Cortex of kidney (tissue), 1 donor: ENCODE data around the gene TMEM106C.

Source experiments
- DNase-seq: peaks from one replicate; lab custom pipeline; 2025; lab: John Stamatoyannopoulos, UW

The TMEM106C gene

GRCh38 chr12:47979686-47980085 lies 16.3 kb downstream of the TMEM106C start:
- no peak for DNase-seq

GRCh38 chr12:47980197-47980596 lies 16.8 kb downstream of the TMEM106C start:
- DNase-seq = no peak

GRCh38 chr12:47980779-47981495 lies 17.5 kb downstream of the TMEM106C start:
- no peak for DNase-seq

GRCh38 chr12:47981496-47982260 lies 18.3 kb downstream of the TMEM106C start:
- DNase-seq = no peak

DNA sequence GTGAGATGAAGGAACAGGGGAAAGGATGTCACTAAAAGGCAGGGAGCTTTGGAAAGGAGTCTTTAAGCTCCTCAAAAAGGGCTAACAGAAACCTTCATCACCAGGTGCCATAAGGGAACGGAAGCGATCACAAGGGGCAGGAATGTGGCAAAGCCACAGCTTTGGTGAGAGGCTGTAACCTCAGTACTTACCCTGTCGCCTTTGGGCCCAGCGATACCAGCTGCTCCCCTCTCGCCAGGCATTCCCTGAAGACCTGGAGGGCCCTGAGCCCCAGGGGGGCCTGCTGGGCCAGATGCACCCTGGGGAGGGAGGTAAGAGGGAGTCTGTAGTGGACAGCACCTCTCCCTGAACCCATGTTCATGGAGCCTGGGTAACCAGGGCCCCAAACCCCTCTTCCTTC lies 18.9 kb downstream of the TMEM106C start:
- no peak for DNase-seq

GRCh38 chr12:47982770-47983169 lies 19.4 kb downstream of the TMEM106C start:
- DNase-seq = no peak

DNA sequence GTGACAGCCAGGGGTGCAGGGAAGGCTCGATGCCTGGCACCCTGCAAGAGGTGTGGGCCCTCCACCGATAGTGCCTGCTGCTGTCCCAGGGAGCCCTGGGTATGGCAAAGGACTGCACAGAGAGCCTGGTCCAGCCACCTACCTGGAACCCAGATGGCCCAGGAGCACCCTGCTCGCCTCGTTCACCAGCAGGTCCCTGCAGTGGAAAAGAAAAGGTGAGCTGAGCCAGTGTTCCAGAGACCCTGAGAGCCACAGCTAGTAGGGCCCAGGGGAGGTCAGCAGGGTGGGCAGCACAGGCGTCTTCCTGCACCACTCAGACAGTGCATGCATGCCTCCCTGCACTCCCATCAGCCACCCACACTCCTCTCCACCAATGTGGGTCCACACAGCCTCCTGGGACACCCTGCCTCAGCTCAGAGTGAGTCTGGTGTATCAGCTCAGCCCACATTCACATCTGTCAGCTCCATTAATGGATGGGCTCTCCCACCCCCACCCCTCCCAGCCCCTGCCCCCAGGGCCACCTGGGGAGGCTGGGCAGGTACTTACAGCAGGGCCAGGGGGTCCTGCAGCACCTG lies 20.2 kb downstream of the TMEM106C start:
- DNase-seq = no peak

DNA sequence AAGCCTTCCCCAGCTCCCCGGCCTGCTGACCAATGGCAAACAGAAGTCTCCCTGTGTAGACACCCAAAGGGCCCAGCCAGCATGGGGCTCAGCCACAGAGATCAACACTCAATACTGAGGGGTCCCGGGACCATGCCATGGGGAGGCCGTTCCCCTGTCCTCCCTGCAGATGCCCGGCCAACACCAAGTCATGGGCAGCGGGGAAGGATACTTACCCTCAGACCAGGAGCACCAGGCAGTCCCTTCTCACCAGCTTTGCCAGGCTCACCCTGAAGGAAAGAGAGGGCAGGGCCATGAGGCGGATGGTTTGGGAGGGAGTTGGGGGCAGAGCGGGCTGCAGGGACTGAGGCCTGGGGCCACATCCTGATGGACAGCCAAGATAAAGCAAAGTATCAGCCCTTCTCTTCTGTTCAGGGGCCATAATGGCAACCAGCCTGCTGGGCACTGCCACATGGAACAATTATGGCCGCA lies 21.0 kb downstream of the TMEM106C start:
- DNase-seq = no peak

GRCh38 chr12:47985596-47986290 lies 22.3 kb downstream of the TMEM106C start:
- DNase-seq = no peak

DNA sequence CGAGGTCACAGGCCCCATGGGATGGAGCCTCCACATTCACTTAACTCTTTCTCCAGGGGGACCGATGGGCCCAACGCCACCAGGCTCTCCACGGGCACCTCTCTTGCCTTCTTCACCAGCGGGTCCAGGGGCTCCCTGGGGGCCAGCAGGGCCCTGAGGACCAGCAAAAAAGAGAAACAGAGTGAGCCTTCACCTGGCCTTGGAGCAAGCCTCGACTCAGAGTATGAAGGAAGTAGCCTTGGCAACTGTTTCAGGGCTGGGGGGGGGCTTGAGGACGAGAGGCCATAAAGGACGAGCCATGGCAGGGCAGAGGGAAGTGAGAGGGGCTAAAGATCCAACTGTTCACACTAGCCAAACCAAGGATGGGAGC lies 22.9 kb downstream of the TMEM106C start:
- DNase-seq = no peak

DNA sequence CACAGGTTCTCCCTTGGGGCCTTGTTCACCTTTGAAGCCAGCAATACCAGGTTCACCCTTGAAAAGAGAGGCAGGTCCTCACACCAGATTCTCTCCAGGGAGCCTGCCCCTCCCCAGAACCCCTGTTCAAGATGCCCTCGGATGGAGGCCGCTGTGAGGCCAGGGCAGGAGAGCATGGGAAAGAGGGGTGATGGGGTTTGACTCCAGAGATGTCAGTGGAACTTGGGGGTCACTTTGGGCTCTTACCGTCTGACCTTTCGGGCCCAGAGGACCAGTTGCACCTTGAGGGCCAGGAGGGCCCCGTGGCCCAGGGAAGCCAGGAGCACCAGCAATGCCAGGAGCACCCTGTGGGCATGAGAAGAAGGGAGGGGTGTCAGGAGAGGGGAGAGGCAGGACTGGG lies 23.4 kb downstream of the TMEM106C start:
- no peak for DNase-seq

GRCh38 chr12:47987411-47988072 lies 24.1 kb downstream of the TMEM106C start:
- DNase-seq = no peak

GRCh38 chr12:47988073-47989022 lies 25.0 kb downstream of the TMEM106C start:
- no peak for DNase-seq

DNA sequence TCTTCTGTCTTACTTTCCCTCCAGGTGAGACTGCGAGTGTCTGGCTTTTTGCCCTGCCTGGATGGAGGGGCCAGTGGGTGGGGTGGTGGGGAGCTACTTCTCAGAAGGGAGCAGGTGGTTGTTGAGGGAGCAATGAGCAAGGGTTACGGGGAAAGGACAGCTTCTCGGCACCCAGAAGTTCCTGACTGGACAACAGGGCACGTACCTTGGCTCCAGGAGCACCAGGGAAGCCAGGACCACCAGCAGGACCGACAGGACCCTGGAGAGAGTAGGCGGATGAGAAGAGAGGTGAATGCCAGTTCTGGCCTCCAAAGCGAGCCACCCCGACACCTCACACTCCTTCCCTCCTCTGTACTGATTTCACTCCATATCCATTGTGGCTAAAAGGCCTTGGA lies 25.6 kb downstream of the TMEM106C start:
- no peak for DNase-seq

GRCh38 chr12:47989666-47990065 lies 26.3 kb downstream of the TMEM106C start:
- DNase-seq = no peak

GRCh38 chr12:47990351-47991105 lies 27.1 kb downstream of the TMEM106C start:
- DNase-seq = no peak

DNA sequence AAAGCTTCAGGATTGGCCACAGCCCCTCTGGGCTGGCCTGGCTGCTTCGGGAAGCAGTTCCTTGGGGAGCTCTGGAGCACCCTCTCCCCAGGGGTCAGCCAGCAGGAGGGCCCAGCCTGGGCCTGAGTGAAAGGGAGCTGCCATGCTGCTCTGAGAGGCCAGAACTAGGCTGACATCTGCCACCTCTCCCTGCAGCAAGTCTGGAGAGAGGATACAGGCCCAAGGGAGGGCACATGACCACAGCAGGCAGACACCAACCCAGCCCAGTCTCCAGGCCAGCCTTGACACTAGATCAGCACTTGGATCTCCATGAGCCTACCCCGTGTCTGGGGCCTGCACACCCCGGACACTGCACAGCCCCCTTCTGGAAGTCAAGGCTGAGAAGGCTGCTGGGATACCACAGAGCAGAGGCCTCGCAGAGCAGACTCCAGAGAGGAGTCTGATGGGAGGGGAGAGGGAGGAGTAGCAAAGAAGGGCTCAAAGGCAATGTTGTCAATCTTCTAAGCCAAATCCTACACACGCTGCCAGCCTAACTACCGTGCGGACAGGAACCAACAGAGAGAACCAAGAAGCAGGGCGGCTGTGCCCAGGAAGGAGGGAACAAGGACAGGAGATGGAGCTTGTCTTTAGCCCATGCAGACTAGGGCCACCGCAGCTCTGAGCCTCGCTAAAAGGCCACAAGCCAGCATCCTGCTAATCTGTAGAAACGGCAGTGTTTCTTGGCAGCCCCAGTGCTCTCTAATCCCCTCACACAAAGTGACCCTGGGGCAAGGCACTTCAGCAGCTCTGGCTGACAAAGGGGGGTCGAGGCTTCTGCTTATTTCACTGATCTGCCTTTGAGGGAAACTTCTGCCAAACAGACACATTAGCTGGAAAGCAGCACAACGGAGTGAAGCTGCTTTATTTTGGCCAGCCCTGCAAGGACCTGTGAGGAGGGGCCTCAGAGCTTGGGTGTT lies 28.0 kb downstream of the TMEM106C start:
- no peak for DNase-seq

DNA sequence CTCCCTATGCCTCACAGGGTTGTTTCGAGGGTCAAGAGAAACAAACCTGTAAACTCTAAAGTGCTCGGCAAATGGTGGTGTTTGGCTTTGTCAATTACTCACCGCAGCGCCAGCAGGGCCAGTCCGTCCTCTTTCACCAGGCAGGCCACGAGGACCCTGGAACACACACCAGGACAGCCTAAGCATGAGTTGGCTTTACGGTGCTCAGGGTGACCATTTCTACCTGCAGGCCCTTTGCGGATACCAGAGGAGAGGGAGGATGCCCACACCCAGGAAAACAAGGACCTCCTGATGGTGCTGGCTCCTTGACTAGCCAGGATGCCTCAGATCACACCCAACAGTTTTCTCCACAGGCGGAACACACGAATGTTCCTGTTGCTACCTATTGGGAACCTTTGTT lies 29.4 kb downstream of the TMEM106C start:
- DNase-seq = no peak

DNA sequence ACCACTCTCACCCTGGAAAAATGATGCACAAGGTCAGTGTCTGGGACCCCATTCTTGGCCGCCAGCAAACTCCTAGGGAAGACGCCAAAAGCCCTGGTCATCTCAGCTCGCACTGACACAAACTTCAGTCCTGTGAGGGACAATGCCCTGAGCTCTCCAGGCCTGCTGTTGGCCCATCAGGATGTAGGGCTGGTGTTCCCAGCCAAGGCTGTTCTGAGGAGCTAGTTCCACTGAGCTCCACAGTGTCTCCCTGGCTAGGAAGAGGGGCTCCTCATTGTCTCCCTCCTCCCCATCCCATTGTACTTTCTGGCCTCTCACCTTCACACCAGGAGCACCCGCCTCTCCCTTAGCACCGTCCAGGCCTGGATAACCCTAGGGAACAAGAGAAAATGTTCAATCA lies 30.1 kb downstream of the TMEM106C start:
- no peak for DNase-seq
